GM18519 (cell line): ENCODE data around the gene SPTLC1.
"Not testable (repeated sequence)": the region's sequence is repeated elsewhere in the genome, so short reads cannot be mapped to it uniquely, and the experiment has no call there.

ENCODE experiments used
- ATAC-seq: cut with Tn5 transposase; IDR thresholded peaks from one replicate; pipeline ENCODE4 v1.9.1; 2021; ENCODE audit warnings: mild to moderate bottlenecking, moderate library complexity; ENCODE audit not compliant: unreplicated experiment, low FRiP score

The SPTLC1 gene

GRCh38 chr9:92141144-92142129 lies 26.2 kb upstream of the SPTLC1 start:
- no peak for ATAC-seq

- no peak for ATAC-seq
Measured at GRCh38 chr9:92140754-92141143, 25.5 kb upstream of the SPTLC1 start.

DNA sequence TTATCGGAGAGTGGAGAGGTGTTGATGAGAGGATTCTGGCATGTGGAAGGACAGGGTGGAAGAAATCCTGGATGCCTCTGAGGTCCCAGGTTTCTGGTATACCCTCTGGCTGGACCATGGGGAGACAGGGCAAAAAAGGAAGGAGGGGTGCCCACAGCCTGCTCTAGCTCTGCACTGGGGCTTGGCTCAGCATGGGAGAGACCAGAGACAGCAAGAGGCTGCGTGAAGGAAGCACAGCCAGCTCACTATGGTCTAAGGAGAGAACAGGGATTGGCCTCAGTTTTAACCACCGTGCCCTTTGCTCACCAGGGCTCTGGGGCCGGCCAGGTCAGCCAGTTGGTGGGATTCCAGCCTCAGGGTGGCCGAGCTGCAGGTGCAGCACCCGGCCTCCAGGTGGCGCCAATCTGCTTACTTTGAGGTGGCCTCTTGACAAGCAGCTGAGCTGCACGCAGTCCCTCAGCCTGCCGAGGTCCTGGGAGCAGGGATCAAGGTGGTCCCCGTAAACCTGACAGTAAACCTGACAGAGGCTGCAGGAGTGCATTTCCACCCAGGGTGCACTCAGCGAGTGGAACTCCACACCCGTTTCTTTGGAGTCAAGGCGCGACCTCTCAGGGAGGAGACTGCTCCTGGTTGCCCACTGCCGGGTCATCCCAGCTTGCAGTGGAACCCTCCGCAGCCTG lies 25.0 kb upstream of the SPTLC1 start:
- ATAC-seq, result no peak

DNA sequence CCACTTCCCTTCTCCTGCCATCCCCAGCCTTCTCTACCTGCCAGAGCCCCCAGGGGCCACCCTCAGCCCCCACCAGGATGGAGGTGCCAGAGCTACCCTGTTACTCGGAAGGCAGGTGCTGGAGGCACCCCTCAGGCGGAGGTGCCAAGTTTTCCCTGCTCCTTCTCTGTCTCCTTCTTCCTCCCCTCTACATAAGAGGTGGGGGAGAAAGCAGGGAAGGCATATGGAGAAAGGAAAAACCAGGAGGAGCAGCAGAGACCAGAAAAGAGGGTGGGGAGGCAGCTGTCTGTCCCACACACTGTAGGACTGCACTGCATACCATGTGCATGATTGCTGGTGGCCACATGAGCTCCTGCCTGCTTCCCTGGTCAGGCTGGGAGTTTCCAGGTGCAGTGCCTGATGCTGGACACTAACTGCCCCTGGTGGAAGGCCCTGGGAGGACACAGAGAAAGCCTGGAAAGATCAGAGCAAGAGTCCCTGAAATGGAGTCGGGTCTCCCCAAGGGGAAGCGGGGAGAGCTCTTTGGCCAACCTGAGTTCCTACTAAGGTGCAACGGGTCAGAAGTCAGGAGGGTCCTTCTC lies 23.8 kb upstream of the SPTLC1 start:
- not testable (repeated sequence) for ATAC-seq

- ATAC-seq, result no peak
Measured at GRCh38 chr9:92138157-92138959, 23.1 kb upstream of the SPTLC1 start.

GRCh38 chr9:92136184-92136858 lies 21.1 kb upstream of the SPTLC1 start:
- no peak for ATAC-seq

DNA sequence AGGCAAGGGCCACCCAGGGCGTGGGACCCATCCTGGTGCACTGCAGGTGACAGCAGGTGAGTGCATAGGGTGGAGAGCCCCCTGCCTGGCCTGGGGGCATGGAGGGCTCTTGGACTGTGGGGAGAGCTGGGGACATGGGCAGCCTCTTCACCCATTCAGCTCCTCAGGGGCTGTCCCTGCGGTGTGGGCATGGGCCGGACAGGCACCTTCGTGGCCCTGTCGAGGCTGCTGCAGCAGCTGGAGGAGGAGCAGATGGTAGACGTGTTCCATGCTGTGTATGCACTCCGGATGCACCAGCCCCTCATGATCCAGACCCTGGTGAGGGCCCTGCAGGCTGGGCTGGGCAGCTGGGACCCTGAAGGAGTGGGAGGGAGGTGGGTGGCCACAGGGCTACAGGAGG lies 20.4 kb upstream of the SPTLC1 start:
- no peak for ATAC-seq

DNA sequence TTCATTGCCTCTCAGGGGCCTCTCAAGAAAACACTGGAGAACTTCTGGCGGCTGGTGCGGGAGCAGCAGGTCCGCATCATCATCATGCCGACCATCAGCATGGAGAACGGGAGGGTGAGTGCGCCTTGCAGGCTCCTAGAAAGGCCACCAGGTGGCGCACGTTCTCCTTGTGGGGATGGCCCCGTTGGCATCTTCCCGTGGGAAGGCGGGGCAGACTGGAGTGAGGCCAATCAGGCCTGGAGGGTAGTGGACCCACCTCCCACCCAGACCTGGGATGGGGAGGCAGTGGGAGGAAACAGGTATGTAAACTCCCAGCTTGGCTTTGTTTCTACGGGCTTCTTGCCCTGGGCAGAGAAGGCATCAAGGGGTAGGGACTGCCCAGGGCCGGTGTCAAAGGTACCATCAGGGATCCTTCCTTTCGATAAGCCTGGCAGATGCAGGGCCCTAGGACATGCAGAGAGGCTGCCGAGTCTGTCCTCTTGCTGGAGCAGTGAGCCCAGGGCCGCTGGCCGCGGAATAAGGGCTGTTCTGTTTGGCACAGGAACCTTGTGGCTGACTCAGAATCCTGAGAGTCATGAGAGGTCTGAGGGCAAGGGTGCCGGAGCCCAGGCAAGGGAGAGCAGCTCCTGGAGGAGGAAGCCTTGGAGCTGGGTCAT lies 18.9 kb upstream of the SPTLC1 start:
- ATAC-seq, result peak; percentile 60

GRCh38 chr9:92132913-92133312 lies 17.7 kb upstream of the SPTLC1 start:
- not testable (repeated sequence) for ATAC-seq

DNA sequence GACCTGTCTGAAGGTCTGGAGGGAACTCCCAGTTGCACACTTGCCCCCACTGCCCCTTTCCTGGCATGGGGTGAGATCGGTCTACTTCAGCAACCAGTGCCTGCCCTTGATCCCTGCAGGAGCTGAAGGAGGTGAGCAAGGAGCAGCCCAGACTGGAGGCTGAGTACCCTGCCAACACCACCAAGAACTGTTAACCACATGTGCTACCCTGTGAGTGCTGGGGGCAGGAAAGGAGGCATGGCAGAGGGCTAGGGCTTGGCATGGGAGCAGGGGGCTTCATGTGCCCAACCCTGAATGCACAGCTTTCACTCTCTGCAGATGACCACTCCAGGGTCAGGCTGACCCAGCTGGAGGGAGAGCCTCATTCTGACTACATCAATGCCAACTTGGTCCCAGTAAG lies 17.3 kb upstream of the SPTLC1 start:
- no peak for ATAC-seq

- no peak for ATAC-seq
Measured at GRCh38 chr9:92122800-92123199, 7.6 kb upstream of the SPTLC1 start.

DNA sequence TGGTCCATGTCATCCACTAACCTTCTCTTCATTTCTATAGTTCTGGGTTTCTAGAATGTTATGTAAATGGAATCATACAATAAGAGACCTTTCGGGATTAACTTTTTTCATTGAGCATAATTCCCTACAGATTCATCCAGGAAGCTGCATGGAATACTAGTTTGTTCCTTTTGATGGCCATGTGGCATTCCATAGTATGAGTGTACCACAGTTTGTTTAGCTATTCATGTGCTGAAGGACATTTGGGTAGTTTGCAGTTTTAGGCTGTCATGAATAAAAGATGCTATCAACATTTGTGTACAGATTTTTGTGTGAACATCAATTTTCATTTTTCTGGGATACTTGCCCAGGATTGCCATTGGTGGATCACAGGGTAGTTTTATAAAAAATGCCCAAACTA lies 6.8 kb upstream of the SPTLC1 start:
- ATAC-seq, result no peak

GRCh38 chr9:92121265-92121664 lies 6.1 kb upstream of the SPTLC1 start:
- ATAC-seq, result no peak

DNA sequence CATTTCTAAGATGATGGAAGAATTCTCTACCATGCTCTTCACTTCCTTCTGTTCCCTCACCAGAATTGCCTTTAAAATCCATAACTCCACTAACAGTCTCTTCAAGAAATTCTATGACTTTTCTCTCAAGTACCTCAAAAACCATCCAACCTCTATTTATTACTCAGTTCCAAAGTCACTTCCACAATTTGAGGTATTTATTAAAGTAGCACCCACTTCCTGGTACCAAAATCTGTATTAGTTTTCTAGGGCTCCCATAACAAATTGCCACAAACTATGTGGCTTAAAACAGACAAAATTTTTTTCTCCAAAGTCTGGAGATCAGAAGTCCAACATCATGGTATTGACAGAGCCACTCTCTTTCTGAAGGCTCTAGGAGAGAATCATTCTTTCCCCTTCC lies 4.9 kb upstream of the SPTLC1 start:
- no peak for ATAC-seq

DNA sequence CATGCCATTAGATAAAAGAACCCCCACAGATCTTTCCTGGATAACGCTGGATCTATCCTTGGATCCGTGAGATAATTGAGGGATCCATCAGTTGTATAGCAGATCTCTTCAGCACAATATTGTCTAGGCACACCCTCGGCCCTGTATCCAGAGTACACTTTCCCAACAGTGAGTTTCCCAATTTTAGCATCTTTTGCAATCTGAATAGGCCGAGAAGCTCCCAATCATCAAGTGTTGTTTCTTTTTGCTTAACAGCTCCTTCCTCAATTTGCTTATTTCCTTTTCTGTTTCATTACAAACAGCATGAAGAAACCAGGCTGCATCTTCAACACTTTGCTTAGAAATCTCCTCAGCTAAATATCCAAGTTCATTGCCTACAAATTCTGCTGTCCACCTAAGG lies 4.4 kb upstream of the SPTLC1 start:
- ATAC-seq, result no peak

DNA sequence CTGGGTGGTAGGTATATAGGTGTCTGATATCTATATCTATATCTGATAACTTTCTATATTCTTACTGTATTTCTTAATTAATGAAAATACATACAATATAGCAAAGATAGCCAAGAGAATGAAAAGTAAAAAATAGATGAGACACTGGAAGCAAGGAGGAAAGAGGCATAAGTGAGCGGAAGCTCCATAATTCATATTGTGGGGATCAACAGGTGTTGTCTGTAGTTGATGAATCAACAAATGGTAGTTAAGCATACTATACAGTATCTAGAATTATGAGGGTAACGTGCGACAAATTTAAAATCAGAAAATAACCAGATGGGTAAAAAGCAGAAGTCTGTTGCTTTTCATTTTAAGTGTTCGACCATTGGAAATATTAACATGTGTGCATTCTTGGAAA lies 7.1 kb downstream of the SPTLC1 start:
- ATAC-seq, result no peak

- ATAC-seq, result not testable (repeated sequence)
Measured at GRCh38 chr9:92105446-92106225, 9.6 kb downstream of the SPTLC1 start.

- ATAC-seq, result not testable (repeated sequence)
Measured at GRCh38 chr9:92103601-92104000, 11.6 kb downstream of the SPTLC1 start.
